Stimulated activated naive CD4-positive, alpha-beta T cell treated with Interleukin-2 at 50 U/mL for 16 hours (primary cell): Measurements from ENCODE around the gene AEBP1.

ENCODE experiments used
- DNase-seq: peaks from one replicate; lab custom pipeline; 2025; lab: John Stamatoyannopoulos, UW

The AEBP1 gene

GRCh38 chr7:44104860-44105771, 971 bp downstream of the AEBP1 start:
- no peak for DNase-seq

GRCh38 chr7:44105832-44106231, 1.7 kb downstream of the AEBP1 start:
- no peak for DNase-seq

- no peak for DNase-seq
Measured at GRCh38 chr7:44106311-44107065, 2.3 kb downstream of the AEBP1 start.

DNA sequence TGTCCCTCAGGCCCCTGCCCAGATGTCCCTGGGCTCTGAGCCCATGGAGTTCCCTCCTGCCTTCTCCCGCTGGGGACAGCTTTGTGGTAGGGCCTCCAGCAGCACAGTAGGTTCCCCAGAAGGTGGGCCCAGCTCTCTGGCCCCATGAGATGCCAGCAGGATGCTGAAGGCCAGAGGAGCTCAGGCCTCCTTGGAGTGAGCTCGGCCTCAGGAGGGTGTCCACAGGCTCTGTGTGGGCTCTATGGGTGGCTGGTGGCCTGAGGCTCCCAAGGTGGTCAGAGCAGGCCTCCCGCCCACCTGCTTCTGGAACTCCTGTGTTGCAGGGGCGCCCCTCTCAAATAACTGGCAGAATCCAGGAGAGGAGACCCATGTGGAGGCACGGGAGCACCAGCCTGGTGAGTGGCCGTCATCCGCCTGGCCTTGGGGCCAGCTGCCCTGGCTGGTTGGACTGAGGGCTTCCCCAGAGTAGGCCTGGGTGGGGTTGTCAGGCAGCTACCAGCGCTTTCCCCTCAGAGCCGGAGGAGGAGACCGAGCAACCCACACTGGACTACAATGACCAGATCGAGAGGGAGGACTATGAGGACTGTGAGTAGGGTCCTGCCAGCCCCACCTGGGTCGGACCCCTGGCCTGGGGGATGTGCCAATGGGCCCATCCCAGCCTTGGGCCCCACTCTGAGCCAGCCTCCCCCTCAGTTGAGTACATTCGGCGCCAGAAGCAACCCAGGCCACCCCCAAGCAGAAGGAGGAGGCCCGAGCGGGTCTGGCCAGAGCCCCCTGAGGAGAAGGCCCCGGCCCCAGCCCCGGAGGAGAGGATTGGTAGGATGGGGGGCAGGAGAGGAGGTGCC, 3.2 kb downstream of the AEBP1 start:
- no peak for DNase-seq

GRCh38 chr7:44107961-44108767, 4.0 kb downstream of the AEBP1 start:
- DNase-seq, result no peak

DNA sequence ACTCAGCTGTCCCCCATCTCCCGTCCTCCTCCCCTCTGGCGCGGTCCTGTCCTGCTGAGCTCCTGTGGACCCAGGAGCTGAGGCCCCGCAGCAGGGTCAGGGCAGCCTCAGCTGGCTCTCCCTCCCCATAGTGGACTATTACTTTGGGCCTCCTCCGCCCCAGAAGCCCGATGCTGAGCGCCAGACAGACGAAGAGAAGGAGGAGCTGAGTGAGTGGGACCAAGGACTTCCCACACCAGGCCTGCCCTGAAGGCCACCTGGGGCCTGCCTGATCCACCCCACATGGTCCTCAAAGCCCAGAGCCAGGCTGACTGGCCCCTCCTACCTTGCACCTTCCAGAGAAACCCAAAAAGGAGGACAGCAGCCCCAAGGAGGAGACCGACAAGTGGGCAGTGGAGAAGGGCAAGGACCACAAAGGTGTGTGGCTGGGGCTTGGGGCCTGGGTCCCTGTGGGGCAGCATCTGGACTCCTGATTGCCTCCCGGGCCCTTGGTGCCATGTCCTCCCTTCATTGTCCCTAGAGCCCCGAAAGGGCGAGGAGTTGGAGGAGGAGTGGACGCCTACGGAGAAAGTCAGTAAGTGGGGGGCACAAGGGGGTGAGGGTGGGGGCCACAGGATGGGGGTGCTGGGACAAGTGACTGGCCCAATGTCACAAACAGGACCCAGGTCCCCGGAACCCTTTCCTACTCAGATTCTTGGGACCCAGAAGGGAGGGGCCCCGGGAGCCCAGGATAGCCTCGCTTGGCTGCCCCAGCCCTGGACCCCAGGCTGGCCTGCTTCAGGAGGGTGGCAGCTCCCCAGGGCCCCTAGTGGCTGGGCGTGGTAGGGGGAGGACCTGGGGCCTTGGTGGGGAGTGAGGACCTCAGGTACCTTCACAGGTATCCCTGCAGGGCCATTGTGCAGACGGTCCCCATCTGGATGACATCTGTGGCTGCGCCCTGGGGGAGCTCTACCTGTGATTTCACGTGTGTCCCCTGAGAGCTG, 4.9 kb downstream of the AEBP1 start:
- no peak for DNase-seq

- no peak for DNase-seq
Measured at GRCh38 chr7:44109991-44110390, 5.8 kb downstream of the AEBP1 start.

- no peak for DNase-seq
Measured at GRCh38 chr7:44110719-44111635, 6.8 kb downstream of the AEBP1 start.

DNA sequence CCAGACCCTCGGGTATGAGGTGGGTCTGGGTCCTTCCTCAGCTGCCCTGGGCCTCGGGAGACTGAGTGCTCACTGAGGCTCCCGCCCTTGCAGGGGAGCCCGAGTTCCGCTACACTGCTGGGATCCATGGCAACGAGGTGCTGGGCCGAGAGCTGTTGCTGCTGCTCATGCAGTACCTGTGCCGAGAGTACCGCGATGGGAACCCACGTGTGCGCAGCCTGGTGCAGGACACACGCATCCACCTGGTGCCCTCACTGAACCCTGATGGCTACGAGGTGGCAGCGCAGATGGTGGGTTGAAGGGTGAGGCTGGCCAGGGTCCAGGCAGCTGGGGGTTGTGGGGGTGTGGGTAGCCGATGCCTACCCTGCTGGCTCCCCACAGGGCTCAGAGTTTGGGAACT, 7.6 kb downstream of the AEBP1 start:
- DNase-seq, result no peak

- no peak for DNase-seq
Measured at GRCh38 chr7:44112231-44112996, 8.3 kb downstream of the AEBP1 start.

GRCh38 chr7:44112997-44113763, 9.0 kb downstream of the AEBP1 start:
- DNase-seq, result no peak

GRCh38 chr7:44113764-44114354, 9.7 kb downstream of the AEBP1 start:
- DNase-seq, result no peak

- DNase-seq, result no peak
Measured at GRCh38 chr7:44114586-44115310, 10.6 kb downstream of the AEBP1 start.

GRCh38 chr7:44116087-44116788, 12.1 kb downstream of the AEBP1 start:
- DNase-seq, result no peak

- no peak for DNase-seq
Measured at GRCh38 chr7:44116789-44117666, 12.9 kb downstream of the AEBP1 start.
